ENCODE results near the gene CAMSAP1. TPM values are rescaled to one million over a fixed set of nuclear protein-coding genes. Genes with fewer than 3 reads are reported as not detected.
"Not testable (repeated sequence)": the region's sequence is repeated elsewhere in the genome, so short reads cannot be mapped to it uniquely, and the experiment has no call there.

The CAMSAP1 gene
- polyA plus RNA-seq, 1 donor = 24.5 TPM

GRCh38 chr9:135898634-135899407 is 8.5 kb downstream of the CAMSAP1 start:
- peak; percentile 47 for DNase-seq (ENCODE audit: low read depth)

- no peak for DNase-seq (ENCODE audit: low read depth)
Measured at GRCh38 chr9:135896626-135897025, 10.7 kb downstream of the CAMSAP1 start.

- DNase-seq (ENCODE audit: low read depth) = no peak
Measured at GRCh38 chr9:135896205-135896604, 11.1 kb downstream of the CAMSAP1 start.

GRCh38 chr9:135895202-135895848 is 12.0 kb downstream of the CAMSAP1 start:
- DNase-seq (ENCODE audit: low read depth) = no peak

GRCh38 chr9:135893104-135893503 is 14.2 kb downstream of the CAMSAP1 start:
- no peak for DNase-seq (ENCODE audit: low read depth)

GRCh38 chr9:135892327-135892726 is 15.0 kb downstream of the CAMSAP1 start:
- DNase-seq (ENCODE audit: low read depth) = not testable (repeated sequence)

GRCh38 chr9:135891027-135891631 is 16.2 kb downstream of the CAMSAP1 start:
- DNase-seq (ENCODE audit: low read depth) = no peak

- DNase-seq (ENCODE audit: low read depth) = no peak
Measured at GRCh38 chr9:135890190-135891026, 16.9 kb downstream of the CAMSAP1 start.

GRCh38 chr9:135889564-135890189 is 17.7 kb downstream of the CAMSAP1 start:
- DNase-seq (ENCODE audit: low read depth) = no peak

GRCh38 chr9:135888766-135889394 is 18.5 kb downstream of the CAMSAP1 start:
- no peak for DNase-seq (ENCODE audit: low read depth)

- no peak for DNase-seq (ENCODE audit: low read depth)
Measured at GRCh38 chr9:135888126-135888765, 19.1 kb downstream of the CAMSAP1 start.

- DNase-seq (ENCODE audit: low read depth) = no peak
Measured at GRCh38 chr9:135887585-135888050, 19.7 kb downstream of the CAMSAP1 start.

- no peak for DNase-seq (ENCODE audit: low read depth)
Measured at GRCh38 chr9:135887021-135887507, 20.3 kb downstream of the CAMSAP1 start.

- DNase-seq (ENCODE audit: low read depth) = no peak
Measured at GRCh38 chr9:135886147-135886981, 21.0 kb downstream of the CAMSAP1 start.

- no peak for DNase-seq (ENCODE audit: low read depth)
Measured at GRCh38 chr9:135885100-135885853, 22.1 kb downstream of the CAMSAP1 start.

- DNase-seq (ENCODE audit: low read depth) = no peak
Measured at GRCh38 chr9:135884328-135885035, 22.9 kb downstream of the CAMSAP1 start.

GRCh38 chr9:135883410-135884089 is 23.8 kb downstream of the CAMSAP1 start:
- no peak for DNase-seq (ENCODE audit: low read depth)

Measured in forelimb muscle (tissue), 1 donor.